Suprapubic skin (tissue), 4 donors: ENCODE measurements around the gene TOPBP1. TPM values are rescaled to one million over a fixed set of nuclear protein-coding genes. Genes with fewer than 3 reads are reported as not detected.

Experiments
- DNase-seq, 2 donors: peaks; one replicate each; pipeline ENCODE4 v3.0.0-alpha.2; 2019; ENCODE audit warnings: low spot score in 2 of 2
- H3K27ac ChIP-seq: fragments of 200-600 bp; sonication (generic); one replicate; pipeline ENCODE4 v1.5.1; 2019
- H3K27me3 ChIP-seq: fragments of 200-600 bp; sonication (generic); one replicate; pipeline ENCODE4 v1.5.1; 2019
- H3K36me3 ChIP-seq: fragments of 200-600 bp; sonication (generic); one replicate; pipeline ENCODE4 v1.5.1; 2019
- H3K4me1 ChIP-seq: fragments of 200-600 bp; sonication (generic); one replicate; pipeline ENCODE4 v1.5.1; 2019
- H3K4me3 ChIP-seq: fragments of 200-600 bp; sonication (generic); one replicate; pipeline ENCODE4 v1.5.1; 2019; ENCODE audit warnings: mild to moderate bottlenecking
- H3K9me3 ChIP-seq: fragments of 200-600 bp; sonication (generic); one replicate; pipeline ENCODE4 v1.5.1; 2019
- EP300 ChIP-seq: sonication (generic); formaldehyde crosslinking; IDR thresholded peaks from one replicate; pipeline ENCODE4 v1.6.1; 2017; ENCODE audit warnings: antibody characterized with exemption
- POLR2A ChIP-seq, 2 donors: fragments of 450-650 bp; IDR thresholded peaks; one replicate each; pipeline ENCODE4 v1.6.1; 2017; ENCODE audit warnings: antibody characterized with exemption in 2 of 2, mild to moderate bottlenecking in 2 of 2, moderate library complexity in 2 of 2
- POLR2AphosphoS5 ChIP-seq, 3 donors: sonication (generic); formaldehyde crosslinking; IDR thresholded peaks; one replicate each; pipeline ENCODE4 v1.6.1; 2017; ENCODE audit warnings: antibody characterized with exemption in 3 of 3
- WGBS: methylation state at CpG from one replicate; pipeline ENCODE4 v1.1.5; 2018; 5-methylcytosine and 5-hydroxymethylcytosine counted together
- total RNA-seq, 4 donors: library from RNA; depleted of rRNA; stranded (reverse); fragments of >200 nt; gene quantifications; one replicate each; pipeline ENCODE4 v1.1.0, GENCODE V29; 2016
- TF ChIP-seq, protein P1 (sequence below), 2 donors: fragments of 200-600 bp in 1 of 2; fragments of 450-650 bp in 1 of 2; sonication (generic) in 1 of 2; IDR thresholded peaks; one replicate each; pipeline ENCODE4 v1.5.1; 2016 to 2019; ENCODE audit warnings: antibody characterized with exemption in 2 of 2, mild to moderate bottlenecking in 1 of 2, moderate library complexity in 1 of 2

TOPBP1 gene
- total RNA-seq, 4 donors from 2014 or later, result 26.3 to 55.8 (median 33.8) TPM

GRCh38 chr3:133607816-133608215, 53.9 kb downstream of the TOPBP1 start:
- H3K27me3 ChIP-seq, result no peaks in the 10 kb centered on the region
- no peak for DNase-seq
- H3K36me3 ChIP-seq, result peaks cover 57% of the 10 kb centered on the region
- no peak for TF ChIP-seq EP300
- no peak overlapping the region for H3K4me3 ChIP-seq
- 88% methylated on average over 1 of the region's 1 CpG for WGBS
- no peak overlapping the region for H3K27ac ChIP-seq
- H3K9me3 ChIP-seq, result no peaks in the 10 kb centered on the region
- H3K4me1 ChIP-seq, result no peaks in the 10 kb centered on the region

- no peaks in the 10 kb centered on the region for H3K27me3 ChIP-seq
- H3K4me3 ChIP-seq, result no peak overlapping the region
- no peak overlapping the region for H3K27ac ChIP-seq
- H3K36me3 ChIP-seq, result peaks cover 50% of the 10 kb centered on the region
- WGBS, result 95% methylated on average over 4 of the region's 4 CpGs
- no peaks in the 10 kb centered on the region for H3K9me3 ChIP-seq
- DNase-seq, result no peak
- TF ChIP-seq EP300 (no peak), POLR2AphosphoS5 (IDR thresholded peaks at IDR 0.05) (no peak), POLR2A (IDR thresholded peaks at IDR 0.05) (no peak)
- TF ChIP-seq, protein P1, sequence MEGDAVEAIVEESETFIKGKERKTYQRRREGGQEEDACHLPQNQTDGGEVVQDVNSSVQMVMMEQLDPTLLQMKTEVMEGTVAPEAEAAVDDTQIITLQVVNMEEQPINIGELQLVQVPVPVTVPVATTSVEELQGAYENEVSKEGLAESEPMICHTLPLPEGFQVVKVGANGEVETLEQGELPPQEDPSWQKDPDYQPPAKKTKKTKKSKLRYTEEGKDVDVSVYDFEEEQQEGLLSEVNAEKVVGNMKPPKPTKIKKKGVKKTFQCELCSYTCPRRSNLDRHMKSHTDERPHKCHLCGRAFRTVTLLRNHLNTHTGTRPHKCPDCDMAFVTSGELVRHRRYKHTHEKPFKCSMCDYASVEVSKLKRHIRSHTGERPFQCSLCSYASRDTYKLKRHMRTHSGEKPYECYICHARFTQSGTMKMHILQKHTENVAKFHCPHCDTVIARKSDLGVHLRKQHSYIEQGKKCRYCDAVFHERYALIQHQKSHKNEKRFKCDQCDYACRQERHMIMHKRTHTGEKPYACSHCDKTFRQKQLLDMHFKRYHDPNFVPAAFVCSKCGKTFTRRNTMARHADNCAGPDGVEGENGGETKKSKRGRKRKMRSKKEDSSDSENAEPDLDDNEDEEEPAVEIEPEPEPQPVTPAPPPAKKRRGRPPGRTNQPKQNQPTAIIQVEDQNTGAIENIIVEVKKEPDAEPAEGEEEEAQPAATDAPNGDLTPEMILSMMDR (IDR thresholded peaks at IDR 0.05), result no peak
- no peaks in the 10 kb centered on the region for H3K4me1 ChIP-seq
Measured at GRCh38 chr3:133606902-133607301, 54.8 kb downstream of the TOPBP1 start.

DNA sequence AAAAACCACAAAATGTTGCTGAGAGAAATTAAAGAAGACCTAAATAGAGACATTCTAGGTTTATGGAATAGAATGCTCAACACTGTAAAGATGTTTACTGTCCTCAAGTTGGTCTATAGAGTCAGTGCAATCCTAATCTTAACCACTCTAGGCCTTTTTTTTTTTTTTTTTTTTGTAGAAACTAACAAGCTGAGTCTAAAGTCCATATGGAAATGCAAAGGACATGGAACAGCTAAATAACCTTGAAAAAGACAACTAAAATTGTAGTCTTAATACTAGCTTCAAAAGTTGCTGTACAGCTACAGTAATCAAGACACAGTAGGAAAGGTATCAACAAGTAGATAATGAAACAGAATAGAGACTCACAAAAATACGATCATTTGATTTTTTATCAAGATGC, 55.4 kb downstream of the TOPBP1 start:
- no peak overlapping the region for H3K4me3 ChIP-seq
- no peaks in the 10 kb centered on the region for H3K4me1 ChIP-seq
- H3K9me3 ChIP-seq, result no peaks in the 10 kb centered on the region
- DNase-seq, result no peak
- no peaks in the 10 kb centered on the region for H3K27me3 ChIP-seq
- no peak overlapping the region for H3K27ac ChIP-seq
- peaks cover 44% of the 10 kb centered on the region for H3K36me3 ChIP-seq
- TF ChIP-seq POLR2A (IDR thresholded peaks at IDR 0.05) (no peak), EP300 (no peak), POLR2AphosphoS5 (IDR thresholded peaks at IDR 0.05) (no peak)
- TF ChIP-seq, protein P1 (IDR thresholded peaks at IDR 0.05), result no peak
- 97% methylated on average over 1 of the region's 1 CpG for WGBS

- 96% methylated on average over 1 of the region's 1 CpG for WGBS
- Histone ChIP-seq H3K27ac (no peak overlapping the region), H3K9me3 (no peaks in the 10 kb centered on the region), H3K4me3 (no peak overlapping the region), H3K36me3 (peaks cover 5% of the 10 kb centered on the region), H3K4me1 (no peaks in the 10 kb centered on the region), H3K27me3 (no peaks in the 10 kb centered on the region)
- no peak for DNase-seq
- TF ChIP-seq EP300 (no peak), POLR2A (IDR thresholded peaks at IDR 0.05) (no peak), POLR2AphosphoS5 (IDR thresholded peaks at IDR 0.05) (no peak)
- TF ChIP-seq, protein P1 (IDR thresholded peaks at IDR 0.05), result no peak
Measured at GRCh38 chr3:133600572-133601081, 61.1 kb downstream of the TOPBP1 start.

- no peak for DNase-seq
- no peak overlapping the region for H3K27ac ChIP-seq
- no peak for TF ChIP-seq EP300
- TF ChIP-seq, protein P1 (IDR thresholded peaks at IDR 0.05), result no peak
- no peak for TF ChIP-seq POLR2AphosphoS5 (IDR thresholded peaks at IDR 0.05)
- no peak for TF ChIP-seq POLR2A (IDR thresholded peaks at IDR 0.05)
- H3K36me3 ChIP-seq, result no peaks in the 10 kb centered on the region
- 86% methylated on average over 2 of the region's 2 CpGs for WGBS
- no peaks in the 10 kb centered on the region for H3K9me3 ChIP-seq
- no peaks in the 10 kb centered on the region for H3K27me3 ChIP-seq
- no peak overlapping the region for H3K4me3 ChIP-seq
- H3K4me1 ChIP-seq, result no peaks in the 10 kb centered on the region
Measured at GRCh38 chr3:133599280-133599679, 62.5 kb downstream of the TOPBP1 start.

DNA sequence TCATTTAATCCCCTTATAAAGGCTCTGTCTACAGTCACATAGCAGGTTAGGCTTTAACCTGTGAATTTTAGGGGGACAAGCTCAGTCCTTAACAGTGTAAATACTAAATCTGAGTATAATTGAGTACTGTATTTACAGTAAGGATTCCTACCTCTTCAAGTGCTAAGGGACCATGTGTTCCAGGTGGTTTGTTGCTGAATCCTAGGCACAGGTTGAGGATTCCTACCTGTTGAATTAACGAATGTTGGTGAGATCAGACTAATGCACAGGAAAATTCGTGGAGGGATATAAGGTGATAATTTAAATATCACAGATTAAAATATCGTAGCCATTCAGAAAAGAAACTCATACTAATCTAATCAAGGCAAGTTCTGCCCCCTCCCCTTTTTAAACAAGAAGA, 63.3 kb downstream of the TOPBP1 start:
- Histone ChIP-seq H3K27me3 (no peaks in the 10 kb centered on the region), H3K36me3 (no peaks in the 10 kb centered on the region), H3K4me1 (no peaks in the 10 kb centered on the region), H3K4me3 (no peak overlapping the region), H3K27ac (no peak overlapping the region), H3K9me3 (no peaks in the 10 kb centered on the region)
- no peak for DNase-seq
- WGBS, result 89% methylated on average over 3 of the region's 3 CpGs
- TF ChIP-seq POLR2A (IDR thresholded peaks at IDR 0.05) (no peak), EP300 (no peak), POLR2AphosphoS5 (IDR thresholded peaks at IDR 0.05) (no peak)
- TF ChIP-seq, protein P1 (IDR thresholded peaks at IDR 0.05), result no peak
